HT-29 (cell line): ENCODE data around the gene PANK3. TPM values are rescaled to one million over a fixed set of nuclear protein-coding genes. Genes with fewer than 3 reads are reported as not detected.
"Not testable (repeated sequence)": the region's sequence is repeated elsewhere in the genome, so short reads cannot be mapped to it uniquely, and the experiment has no call there.

Experiments used
- DNase-seq: peaks from one replicate; pipeline ENCODE4 v3.0.0-alpha.2; 2015; ENCODE audit warnings: low spot score
- small RNA-seq: library from RNA; depleted of rRNA; stranded (forward); fragments of <200 nt; gene quantifications from one replicate; pipeline ENCODE3, GENCODE V24; 2014
- total RNA-seq: library from RNA; depleted of rRNA; stranded (reverse); fragments of >200 nt; shearing (Covaris generic); gene quantifications from 2 replicates; pipeline ENCODE4 v1.2.3, GENCODE V29; 2014; rRNA removed

PANK3 gene
- total RNA-seq, 1 experiment from 2014 or later, result 21.4 TPM

DNA sequence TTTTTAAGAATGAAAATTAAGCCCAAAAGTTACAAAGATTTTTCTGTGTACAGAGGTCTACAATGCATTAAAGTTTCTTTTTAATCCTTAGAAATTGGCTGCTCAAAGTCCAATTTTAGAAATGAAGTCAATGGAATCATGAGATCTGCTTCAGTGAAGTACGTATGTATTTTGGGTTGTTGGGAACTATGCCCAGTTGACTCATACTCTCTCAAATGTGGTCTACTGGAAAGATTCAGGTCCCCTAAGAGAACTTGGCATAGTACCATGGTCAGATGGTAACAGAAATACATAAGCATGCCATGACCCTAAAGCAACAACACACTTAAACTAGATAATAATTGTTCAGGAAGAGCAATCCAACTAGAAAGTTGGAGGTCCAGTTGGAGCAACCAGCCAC is 27.0 kb downstream of the PANK3 start:
- no peak for DNase-seq

DNA sequence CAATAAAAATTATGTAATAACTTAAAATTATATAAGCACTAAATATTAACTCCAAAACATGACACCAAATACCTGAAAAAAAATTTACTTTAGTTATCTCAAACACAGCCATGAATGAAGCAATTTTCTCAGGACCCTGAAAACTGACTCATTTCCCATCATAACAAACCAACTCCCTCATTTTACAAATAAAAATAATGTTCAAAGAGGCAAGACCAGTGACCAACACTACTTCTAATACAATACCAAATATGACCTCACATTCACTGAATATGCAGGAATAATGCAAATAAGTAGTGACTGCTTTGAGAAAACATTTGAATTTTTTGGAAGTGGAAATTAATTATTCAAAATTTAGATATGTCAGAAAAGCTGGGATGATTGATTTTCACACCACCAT is 28.5 kb downstream of the PANK3 start:
- DNase-seq, result no peak

DNA sequence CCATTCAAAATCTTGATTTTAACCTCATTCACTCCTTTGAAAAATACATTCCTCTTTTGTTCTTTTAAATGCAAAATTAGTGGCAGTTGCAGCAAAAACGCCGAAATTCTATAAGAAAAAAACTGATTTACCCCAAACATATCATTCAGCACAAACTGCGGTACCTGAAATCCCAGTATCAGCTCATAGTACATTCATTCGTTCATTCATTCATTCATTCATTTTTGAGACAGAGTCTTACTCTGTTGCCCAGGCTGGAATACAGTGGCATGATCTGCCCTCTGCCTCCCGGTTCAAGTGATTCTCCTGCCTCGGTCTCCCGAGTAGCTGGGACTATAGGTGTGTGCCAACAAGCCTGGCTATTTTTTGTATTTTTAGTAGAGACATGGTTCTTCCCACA is 29.6 kb downstream of the PANK3 start:
- DNase-seq, result no peak

DNA sequence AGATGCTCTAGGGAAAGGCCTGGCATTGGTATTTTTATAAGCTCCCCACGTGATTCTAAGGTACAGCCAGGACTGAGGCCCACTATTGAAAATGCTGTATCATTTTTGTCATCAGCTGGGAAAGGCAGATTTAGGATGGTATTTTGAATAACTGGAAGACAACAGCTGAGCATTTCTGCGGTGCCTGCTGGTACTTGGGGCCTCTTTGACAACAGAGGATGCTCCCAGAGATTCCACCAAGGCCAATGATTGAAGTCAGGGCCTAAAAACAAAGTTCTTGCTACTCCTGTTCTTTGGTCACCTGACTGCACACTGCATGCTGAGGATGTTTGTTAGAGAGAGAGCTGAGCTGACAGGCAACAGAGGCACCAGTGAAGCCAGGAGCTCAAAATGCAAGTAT is 42.0 kb downstream of the PANK3 start:
- no peak for DNase-seq

DNA sequence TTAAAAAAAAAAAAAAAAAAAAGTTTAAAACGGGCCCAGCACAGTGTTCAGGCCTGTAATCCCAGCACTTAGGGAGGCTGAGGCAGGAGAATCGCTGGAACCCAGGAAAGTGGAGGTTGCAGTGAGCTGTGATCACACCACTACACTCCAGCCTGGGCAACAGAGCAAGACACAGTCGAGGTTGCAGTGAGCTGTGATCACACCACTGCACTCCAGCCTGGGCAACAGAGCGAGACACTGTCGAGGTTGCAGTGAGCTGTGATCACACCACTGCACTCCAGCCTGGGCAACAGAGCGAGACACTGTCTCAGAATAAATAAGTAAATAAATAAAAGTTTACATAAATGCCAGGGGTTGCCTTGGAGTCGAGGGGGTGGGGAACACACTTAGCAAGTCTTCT is 44.8 kb downstream of the PANK3 start:
- DNase-seq, result not testable (repeated sequence)

DNA sequence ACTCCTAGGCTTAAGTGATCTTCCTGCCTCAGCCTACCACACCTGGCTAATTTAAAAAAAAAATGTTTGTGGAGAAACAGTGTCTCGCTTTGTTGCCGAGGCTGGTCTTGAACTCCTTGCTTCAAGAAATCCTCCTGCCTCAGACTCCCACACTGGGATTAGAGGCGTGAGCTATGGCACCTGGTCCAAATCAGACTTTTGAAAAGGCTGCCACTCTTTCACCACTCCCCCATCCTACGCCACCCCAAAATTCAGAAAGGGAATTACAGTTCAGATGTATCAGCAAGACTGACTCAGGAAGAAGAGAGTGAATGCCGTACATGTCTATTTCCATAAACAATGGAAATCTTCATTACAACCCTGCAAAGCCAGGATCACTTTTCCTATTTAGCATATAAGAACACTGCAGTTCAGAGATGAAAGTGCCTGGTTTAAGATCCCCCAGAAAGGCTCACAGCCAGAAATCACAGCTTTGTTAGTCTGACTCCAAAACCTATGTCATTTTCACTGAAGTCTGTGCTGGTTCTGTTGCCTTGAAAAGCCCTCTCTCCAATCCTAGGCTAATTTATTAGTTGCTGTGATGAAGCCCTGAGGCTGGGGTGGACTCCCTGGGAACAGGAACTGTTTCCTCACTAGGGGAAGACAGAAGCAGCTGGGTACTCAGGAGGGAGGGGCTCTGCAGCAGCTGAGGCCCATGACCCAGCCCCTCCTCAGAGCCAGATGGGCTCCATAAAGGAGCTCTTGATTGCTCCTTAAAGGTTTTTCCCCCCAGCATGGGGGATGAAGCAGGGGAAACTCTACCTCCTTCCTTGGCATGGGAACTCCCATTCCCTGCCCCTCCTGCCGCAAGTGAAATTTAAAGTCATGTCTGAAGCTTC is 46.9 kb downstream of the PANK3 start:
- no peak for DNase-seq

DNA sequence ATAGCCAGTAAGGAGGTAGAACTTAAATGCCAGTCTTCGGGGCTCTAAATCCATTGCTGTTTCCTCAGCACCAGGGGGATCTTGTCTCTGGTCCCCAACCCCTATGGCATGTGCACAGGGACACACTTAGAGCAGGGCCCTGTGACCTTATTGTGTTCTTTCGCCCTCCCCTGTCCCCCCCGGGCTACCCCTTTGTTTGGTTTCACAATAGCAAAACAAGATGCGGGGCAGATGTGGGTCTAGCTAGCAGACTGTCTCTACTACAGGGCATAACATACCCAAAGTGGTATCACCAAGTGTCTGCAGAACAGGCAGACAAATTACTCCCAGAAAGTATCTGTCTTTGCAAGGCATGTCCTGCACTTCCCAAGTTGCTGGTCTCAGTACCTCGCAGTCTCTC is 48.0 kb downstream of the PANK3 start:
- DNase-seq, result no peak

DNA sequence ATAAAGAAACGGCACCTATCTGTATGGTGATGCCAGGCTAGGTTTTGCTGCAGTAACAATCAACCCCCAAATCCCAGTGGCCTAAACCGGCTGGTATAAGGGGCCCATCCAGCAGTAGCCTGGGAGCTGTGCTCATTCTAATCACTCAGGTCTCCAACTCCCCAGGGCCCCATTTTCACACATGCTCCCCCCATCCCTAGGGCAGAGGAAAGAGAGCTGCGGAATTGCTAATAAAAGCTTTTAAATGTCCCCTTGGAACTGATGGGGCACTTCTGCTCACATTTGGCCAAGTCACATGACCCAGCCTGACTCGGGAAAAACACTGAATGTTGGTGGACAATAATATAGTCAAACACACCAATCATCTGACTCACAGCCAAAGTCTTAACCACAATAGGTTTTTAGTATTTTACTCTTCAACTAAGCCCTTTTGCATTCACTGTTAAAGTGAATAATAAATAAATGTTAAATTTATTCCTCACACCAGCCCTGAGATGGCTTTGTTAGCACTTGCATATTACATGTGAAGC is 48.5 kb downstream of the PANK3 start:
- DNase-seq, result no peak

DNA sequence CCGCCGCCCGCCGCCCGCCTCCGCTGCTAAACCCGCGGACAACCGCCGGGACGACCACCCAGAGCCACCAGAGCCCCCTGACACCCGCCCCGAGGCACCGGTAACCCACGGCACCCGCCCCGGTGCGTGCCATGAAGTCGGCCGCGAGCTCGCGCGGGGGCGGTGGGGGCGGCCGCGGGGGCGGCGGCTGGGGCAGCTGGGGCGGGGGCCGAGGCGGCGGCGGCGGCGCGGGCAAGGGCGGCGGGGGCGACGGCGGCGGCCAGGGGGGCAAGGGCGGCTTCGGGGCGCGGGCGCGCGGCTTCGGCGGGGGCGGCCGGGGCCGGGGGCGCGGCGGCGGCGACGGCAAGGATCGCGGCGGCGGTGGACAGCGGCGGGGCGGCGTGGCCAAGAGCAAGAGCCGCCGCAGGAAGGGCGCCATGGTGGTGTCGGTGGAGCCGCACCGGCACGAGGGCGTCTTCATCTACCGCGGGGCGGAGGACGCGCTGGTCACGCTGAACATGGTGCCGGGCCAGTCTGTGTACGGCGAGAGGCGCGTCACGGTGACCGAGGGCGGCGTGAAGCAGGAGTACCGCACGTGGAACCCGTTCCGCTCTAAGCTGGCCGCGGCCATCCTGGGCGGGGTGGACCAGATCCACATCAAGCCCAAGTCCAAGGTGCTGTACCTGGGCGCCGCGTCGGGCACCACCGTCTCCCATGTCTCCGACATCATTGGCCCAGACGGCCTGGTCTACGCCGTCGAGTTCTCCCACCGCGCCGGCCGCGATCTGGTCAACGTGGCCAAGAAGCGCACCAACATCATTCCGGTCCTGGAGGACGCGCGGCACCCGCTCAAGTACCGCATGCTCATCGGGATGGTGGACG is 49.6 kb downstream of the PANK3 start:
- DNase-seq, result no peak

DNA sequence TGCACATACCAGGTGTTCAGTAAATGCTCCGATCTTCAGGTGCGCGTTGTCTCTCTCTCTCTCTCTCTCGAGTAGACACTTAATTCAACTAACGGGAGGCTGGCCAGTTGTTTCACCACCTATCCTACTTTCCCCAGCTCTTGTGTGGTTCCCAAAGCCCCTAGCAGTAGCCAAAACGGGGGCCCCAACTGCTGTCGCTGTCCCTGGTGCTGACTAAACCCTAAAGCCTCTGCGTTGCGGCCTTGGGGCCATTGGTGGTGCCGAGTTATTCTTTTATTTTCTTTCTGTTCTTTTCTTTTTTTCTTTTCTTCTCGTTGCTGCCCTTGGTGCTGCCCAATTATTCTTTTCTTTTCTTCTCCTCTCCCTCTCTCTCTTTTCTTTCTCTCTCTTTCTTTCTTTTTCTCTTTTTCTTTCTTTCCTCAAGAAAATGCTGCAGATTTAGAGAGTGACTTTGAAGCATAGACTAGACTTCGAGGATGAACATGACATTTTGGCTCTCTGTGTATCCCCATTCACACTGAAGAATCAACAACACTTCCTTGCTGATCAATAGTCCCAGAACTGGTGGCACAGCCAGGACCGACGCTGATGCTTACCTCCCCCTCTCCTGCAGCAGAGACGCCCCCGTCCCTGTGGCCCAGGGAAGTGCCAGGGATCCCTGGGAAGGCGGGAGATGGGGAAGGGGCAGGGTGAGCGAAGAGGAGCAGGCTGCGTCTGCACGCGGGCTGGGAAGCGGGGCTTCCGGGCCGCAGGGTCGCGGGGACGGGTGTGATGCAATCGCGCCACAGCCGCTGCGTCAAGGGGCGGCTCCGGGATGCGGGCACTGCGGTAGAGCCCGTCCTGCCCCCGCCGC is 50.4 kb downstream of the PANK3 start, which contains the start of gene FBLL1:
Gene FBLL1 (plus strand): TSS at position 785 of the 853 bp plus-strand sequence. CDS start 200 bp downstream, outside the sequence.
- no peak for DNase-seq

DNA sequence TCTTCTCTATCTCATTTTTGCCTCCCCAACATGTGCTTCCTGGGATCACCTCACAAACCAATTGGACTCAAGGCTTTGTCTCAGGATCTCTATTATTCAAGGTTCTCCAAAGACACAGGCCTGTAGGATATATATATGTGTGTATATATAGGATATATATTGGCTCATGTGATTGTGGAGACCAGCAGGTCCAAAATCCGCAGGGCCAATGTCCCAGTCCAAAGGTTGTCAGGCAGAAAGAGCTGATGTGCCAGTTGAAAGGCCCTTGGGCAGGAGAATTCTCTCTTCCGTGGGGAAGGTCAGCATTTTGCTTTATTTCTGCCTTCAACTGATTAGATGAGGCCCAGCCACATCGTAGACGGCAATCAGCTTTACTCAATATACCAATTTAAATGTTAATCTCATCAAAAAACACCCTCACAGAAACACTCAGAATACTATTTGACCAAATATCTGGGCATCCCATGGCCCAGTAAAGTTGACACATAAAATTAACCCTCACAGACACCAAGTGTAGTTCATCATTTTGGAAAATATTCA is 51.3 kb downstream of the PANK3 start:
- DNase-seq, result no peak

DNA sequence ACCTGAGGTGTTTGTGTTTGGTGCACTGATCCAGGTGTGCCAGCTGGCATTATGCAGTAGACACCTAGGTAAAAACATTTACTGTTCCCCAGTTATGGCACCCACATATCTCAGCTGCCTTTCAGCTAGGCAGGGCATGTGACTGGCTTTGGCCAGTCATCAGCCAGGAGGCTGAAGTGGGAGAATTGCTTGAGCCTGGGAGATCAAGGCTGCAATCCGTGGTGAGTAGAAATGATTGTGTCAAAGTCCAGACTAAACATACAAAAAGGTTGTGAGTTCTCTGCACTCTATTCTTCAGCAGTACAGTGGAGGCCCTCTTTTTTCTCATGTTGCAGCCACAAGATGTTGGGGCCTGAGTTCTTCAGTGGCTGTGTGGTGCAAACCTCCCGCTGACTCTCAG is 53.3 kb downstream of the PANK3 start:
- no peak for DNase-seq

DNA sequence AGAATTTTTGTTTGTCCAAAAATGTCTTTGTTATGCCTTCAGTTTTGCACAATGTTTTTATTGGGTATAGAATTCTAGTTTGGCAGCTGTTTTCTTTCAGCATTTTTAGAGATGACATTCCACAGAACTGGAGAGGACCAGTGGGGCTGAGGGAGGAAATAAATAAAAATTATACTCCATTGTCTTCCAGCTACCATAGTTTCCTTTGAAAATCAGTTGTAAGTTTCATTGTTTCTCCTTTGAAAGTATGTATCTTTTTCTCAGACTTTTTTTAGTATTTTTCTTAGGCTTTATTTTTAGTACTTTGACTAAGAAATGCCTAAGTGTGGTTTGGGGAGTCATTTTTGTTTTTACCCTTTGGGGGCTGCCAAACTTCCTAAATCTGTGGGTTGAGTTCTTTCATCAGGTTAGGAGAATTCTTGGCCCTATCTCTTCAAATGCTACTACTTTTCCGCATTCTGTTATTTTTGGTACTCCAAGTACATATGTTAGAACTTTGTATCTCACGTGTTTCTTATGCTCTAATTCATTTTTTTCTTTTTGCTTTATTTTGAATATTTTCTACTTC is 65.2 kb downstream of the PANK3 start:
- no peak for DNase-seq

DNA sequence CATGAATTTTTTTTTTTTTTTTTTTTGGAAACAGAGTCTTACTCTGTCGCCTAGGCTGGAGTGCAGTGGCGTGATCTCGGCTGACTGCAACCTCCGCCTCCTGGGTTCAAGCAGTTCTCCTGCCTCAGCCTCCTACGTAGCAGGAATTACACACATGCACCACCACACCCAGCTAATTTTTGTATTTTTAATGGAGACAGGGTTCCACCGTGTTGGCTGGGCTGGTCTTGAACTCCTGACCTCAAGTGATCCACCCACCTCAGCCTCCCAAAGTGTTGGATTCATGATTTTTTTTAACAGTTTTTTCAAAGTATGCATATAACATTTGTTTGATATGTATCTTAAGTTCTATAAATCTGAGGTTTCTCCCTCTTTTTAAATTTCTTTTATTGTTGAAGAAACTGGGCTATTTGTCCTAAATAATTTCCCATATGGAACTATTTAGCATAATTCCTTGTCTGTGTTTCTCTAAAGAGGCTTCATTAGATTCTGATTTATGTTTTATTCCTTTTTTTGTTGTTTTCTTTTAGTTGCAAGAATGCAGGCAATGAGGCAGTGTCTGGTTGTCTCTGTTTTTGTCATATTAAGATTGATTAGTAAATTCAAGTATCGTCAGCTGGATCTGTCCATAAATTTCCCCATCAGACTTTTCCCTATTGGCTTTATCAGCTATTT is 76.5 kb downstream of the PANK3 start:
- no peak for DNase-seq

Small RNAs within 50 kb of the gene (small RNA-seq; reads per million reads assigned to genes)
- not detected for gene MIR103A1

Other genes starting within 250 kb of the PANK3 start
- 52.3 and 54.2 TPM in 2 replicates for gene RARS1, start 92.9 kb downstream of the PANK3 start, total RNA-seq
- not detected in 2 replicates for gene FBLL1, start 50.1 kb downstream of the PANK3 start, total RNA-seq